HG02973 (cell line): ENCODE data around the gene TNFAIP2.

ENCODE experiments used
- ATAC-seq: cut with Tn5 transposase; IDR thresholded peaks from one replicate; pipeline ENCODE4 v1.9.1; 2021; ENCODE audit warnings: moderate library complexity; ENCODE audit not compliant: unreplicated experiment

The TNFAIP2 gene

GRCh38 chr14:103093856-103094405 is 29.3 kb upstream of the TNFAIP2 start:
- no peak for ATAC-seq

- no peak for ATAC-seq
Measured at GRCh38 chr14:103094406-103095209, 28.7 kb upstream of the TNFAIP2 start, which contains the start of gene EXOC3L4. Gene EXOC3L4 (plus strand): TSS chr14:103094725. CDS start chr14:103100220, 5,495 bp downstream.

GRCh38 chr14:103095210-103095778 is 28.0 kb upstream of the TNFAIP2 start:
- ATAC-seq: no peak

- no peak for ATAC-seq
Measured at GRCh38 chr14:103096387-103096786, 26.9 kb upstream of the TNFAIP2 start.

GRCh38 chr14:103097244-103097993 is 25.8 kb upstream of the TNFAIP2 start:
- ATAC-seq: no peak

GRCh38 chr14:103097994-103098957 is 25.0 kb upstream of the TNFAIP2 start:
- ATAC-seq: no peak

- no peak for ATAC-seq
Measured at GRCh38 chr14:103099081-103099732, 24.1 kb upstream of the TNFAIP2 start.

GRCh38 chr14:103099733-103100280 is 23.5 kb upstream of the TNFAIP2 start:
- no peak for ATAC-seq

GRCh38 chr14:103100281-103101121 is 22.8 kb upstream of the TNFAIP2 start:
- ATAC-seq: no peak

GRCh38 chr14:103101257-103101962 is 21.9 kb upstream of the TNFAIP2 start:
- ATAC-seq: no peak

- ATAC-seq: no peak
Measured at GRCh38 chr14:103101963-103102688, 21.1 kb upstream of the TNFAIP2 start.

GRCh38 chr14:103102689-103103260 is 20.5 kb upstream of the TNFAIP2 start:
- ATAC-seq: no peak

GRCh38 chr14:103103461-103104388 is 19.5 kb upstream of the TNFAIP2 start:
- no peak for ATAC-seq

- ATAC-seq: no peak
Measured at GRCh38 chr14:103104389-103104653, 18.9 kb upstream of the TNFAIP2 start.

- no peak for ATAC-seq
Measured at GRCh38 chr14:103104654-103105452, 18.4 kb upstream of the TNFAIP2 start.
